GM23338 (cell line): ENCODE results near the gene NAA20. TPM values are rescaled to one million over a fixed set of nuclear protein-coding genes. Genes with fewer than 3 reads are reported as not detected.

ENCODE experiments used
- ATAC-seq: fragments of 200-7000 bp; cut with Tn5 transposase; 3 replicates; pipeline ENCODE4 v1.9.1; 2020
- DNase-seq: peaks from one replicate; pipeline ENCODE4 v3.0.0-alpha.2; 2015; ENCODE audit warnings: low spot score
- H2AFZ ChIP-seq: fragments of 200-600 bp; sonication (generic); 2 replicates; pipeline ENCODE4 v1.8.0; 2016; ENCODE audit warnings: antibody characterized with exemption, mild to moderate bottlenecking, moderate library complexity
- H3F3A ChIP-seq: fragments of 200-600 bp; sonication (generic); replicated peaks from 2 replicates; pipeline ENCODE4 v1.8.0; 2017; ENCODE audit warnings: antibody characterized with exemption, mixed run types, low read depth
- H3K27ac ChIP-seq: fragments of 200-600 bp; sonication (generic); 2 replicates; pipeline ENCODE4 v1.6.1; 2016; ENCODE audit warnings: low read depth
- H3K27me3 ChIP-seq: fragments of 200-600 bp; sonication (generic); 2 replicates; pipeline ENCODE4 v1.8.0; 2016; ENCODE audit warnings: mild to moderate bottlenecking, mixed run types, moderate library complexity; ENCODE audit not compliant: insufficient read depth
- H3K36me3 ChIP-seq: fragments of 200-600 bp; sonication (generic); 2 replicates; pipeline ENCODE4 v1.8.0; 2016; ENCODE audit warnings: mild to moderate bottlenecking; ENCODE audit not compliant: insufficient read depth
- H3K4me1 ChIP-seq: fragments of 200-600 bp; sonication (generic); 2 replicates; pipeline ENCODE4 v1.8.0; 2016; ENCODE audit warnings: mild to moderate bottlenecking, moderate library complexity; ENCODE audit not compliant: insufficient read depth
- H3K4me2 ChIP-seq: fragments of 200-600 bp; sonication (generic); 2 replicates; pipeline ENCODE4 v1.7.1; 2017; ENCODE audit warnings: mixed run types
- H3K4me3 ChIP-seq: fragments of 200-600 bp; sonication (generic); 2 replicates; pipeline ENCODE4 v1.6.1; 2016; ENCODE audit warnings: mixed run types
- H3K79me2 ChIP-seq: fragments of 200-600 bp; sonication (generic); replicated peaks from 2 replicates; pipeline ENCODE4 v1.8.0; 2017; ENCODE audit warnings: mild to moderate bottlenecking; ENCODE audit not compliant: insufficient read depth
- H3K9me2 ChIP-seq: fragments of 200-600 bp; sonication (generic); 2 replicates; pipeline ENCODE4 v1.8.0; 2017; ENCODE audit not compliant: insufficient read depth
- H4K20me1 ChIP-seq: fragments of 200-600 bp; sonication (generic); replicated peaks from 2 replicates; pipeline ENCODE4 v1.8.0; 2017; ENCODE audit warnings: mild to moderate bottlenecking; ENCODE audit not compliant: insufficient read depth
- H3K27ac Mint-ChIP-seq: 2 replicates; pipeline ENCODE4 v1.8.0; 2020; ENCODE audit warnings: inconsistent platforms, mild to moderate bottlenecking, moderate library complexity, mixed read lengths
- H3K27me3 Mint-ChIP-seq: 3 replicates; pipeline ENCODE4 v1.8.0; 2022; ENCODE audit warnings: low read depth, mild to moderate bottlenecking, moderate library complexity, mixed read lengths, inconsistent platforms; ENCODE audit not compliant: insufficient read depth, poor library complexity
- H3K36me3 Mint-ChIP-seq: 3 replicates; pipeline ENCODE4 v1.8.0; 2021; ENCODE audit warnings: low read depth, mild to moderate bottlenecking, inconsistent platforms, moderate library complexity, mixed read lengths
- H3K4me1 Mint-ChIP-seq: 3 replicates; pipeline ENCODE4 v1.8.0; 2020; ENCODE audit warnings: mild to moderate bottlenecking, inconsistent platforms, mixed read lengths
- H3K4me3 Mint-ChIP-seq: 3 replicates; pipeline ENCODE4 v1.8.0; 2021; ENCODE audit warnings: moderate library complexity, mild to moderate bottlenecking, inconsistent platforms, mixed read lengths
- H3K9me3 Mint-ChIP-seq: 3 replicates; pipeline ENCODE4 v1.8.0; 2020; ENCODE audit warnings: moderate library complexity, mild to moderate bottlenecking, inconsistent platforms, mixed read lengths
- CREB1 ChIP-seq: fragments of 250-450 bp; sonication (Bioruptor Pico); IDR thresholded peaks from 2 replicates; pipeline ENCODE4 v1.5.0; 2020; ENCODE audit warnings: low read depth, mild to moderate bottlenecking, moderate library complexity
- EZH2 ChIP-seq: fragments of 200-600 bp; sonication (generic); IDR thresholded peaks from one replicate; pipeline ENCODE4 v1.8.0; 2017; ENCODE audit warnings: antibody characterized with exemption, mild to moderate bottlenecking, low read depth; ENCODE audit not compliant: unreplicated experiment
- EZH2phosphoT487 ChIP-seq: fragments of 200-600 bp; sonication (generic); IDR thresholded peaks from one replicate; pipeline ENCODE4 v1.8.1; 2018; ENCODE audit warnings: antibody characterized with exemption; ENCODE audit not compliant: unreplicated experiment
- NANOG ChIP-seq: IDR thresholded peaks from 2 replicates; pipeline ENCODE4 v1.6.1; 2016; ENCODE audit warnings: antibody characterized with exemption, borderline replicate concordance
- STAT1 ChIP-seq: IDR thresholded peaks from one replicate; pipeline ENCODE4 v1.6.1; 2016; ENCODE audit warnings: antibody characterized with exemption; ENCODE audit not compliant: unreplicated experiment
- ZNF114 ChIP-seq: fragments of 250-450 bp; sonication (Bioruptor Pico); IDR thresholded peaks from 2 replicates; pipeline ENCODE4 v1.5.0; 2020; ENCODE audit warnings: mild to moderate bottlenecking, moderate library complexity
- ZNF331 ChIP-seq: fragments of 250-450 bp; sonication (Bioruptor Pico); IDR thresholded peaks from 2 replicates; pipeline ENCODE4 v1.5.0; 2020; ENCODE audit warnings: low read depth, mild to moderate bottlenecking, moderate library complexity
- long read RNA-seq: library from polyadenylated mRNA; unstranded; transcript quantifications from one replicate; pipeline ENCODE4 v2.0.0, GENCODE V29; 2020; ENCODE audit not compliant: unreplicated experiment
- polyA plus RNA-seq: library from polyadenylated mRNA; unstranded; fragments of >200 nt; fragmentation: Nextera tagmentation; extraction: Ambion mirVana; gene quantifications from 2 replicates; pipeline ENCODE4 v1.2.1, GENCODE V29; 2016
- total RNA-seq: library from RNA; depleted of rRNA; stranded (reverse); fragments of >200 nt; shearing (Covaris generic); gene quantifications from 2 replicates; pipeline ENCODE4 v1.2.3, GENCODE V29; 2014; rRNA removed
- TF ChIP-seq, protein P1 (sequence below): fragments of 250-450 bp; sonication (Bioruptor Pico); IDR thresholded peaks from 2 replicates; pipeline ENCODE4 v1.5.0; 2020; ENCODE audit warnings: mild to moderate bottlenecking, moderate library complexity
- TF ChIP-seq, protein P2 (sequence below): IDR thresholded peaks from one replicate; pipeline ENCODE4 v1.6.1; 2018; ENCODE audit warnings: antibody characterized with exemption; ENCODE audit not compliant: unreplicated experiment
- TF ChIP-seq, protein P3 (sequence below): IDR thresholded peaks from 2 replicates; pipeline ENCODE4 v1.6.1; 2016; ENCODE audit warnings: antibody characterized with exemption
- TF ChIP-seq, protein P4 (sequence below), 2 experiments: fragments of 200-600 bp in 1 of 2; sonication (generic) in 1 of 2; conservative IDR thresholded peaks; 2 replicates each; pipeline versions ENCODE4 v1.5.1 to v1.6.1; 2016 to 2017; ENCODE audit warnings: antibody characterized with exemption in 2 of 2, low read depth in 2 of 2, mild to moderate bottlenecking in 2 of 2, moderate library complexity in 1 of 2

The NAA20 gene, protein sequence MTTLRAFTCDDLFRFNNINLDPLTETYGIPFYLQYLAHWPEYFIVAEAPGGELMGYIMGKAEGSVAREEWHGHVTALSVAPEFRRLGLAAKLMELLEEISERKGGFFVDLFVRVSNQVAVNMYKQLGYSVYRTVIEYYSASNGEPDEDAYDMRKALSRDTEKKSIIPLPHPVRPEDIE
- 28.7 and 29.4 TPM in 2 replicates for total RNA-seq
- 117 and 127 TPM in 2 replicates for polyA plus RNA-seq
- long read RNA-seq, transcript NAA20-202 (6 exons, 1,260 nt) = major isoform, 23 of 27 reads
- long read RNA-seq, partial matches to known transcripts = 1 of 27 reads
- long read RNA-seq, other reads (novel, unspliced or antisense) = 3 of 27 reads

DNA sequence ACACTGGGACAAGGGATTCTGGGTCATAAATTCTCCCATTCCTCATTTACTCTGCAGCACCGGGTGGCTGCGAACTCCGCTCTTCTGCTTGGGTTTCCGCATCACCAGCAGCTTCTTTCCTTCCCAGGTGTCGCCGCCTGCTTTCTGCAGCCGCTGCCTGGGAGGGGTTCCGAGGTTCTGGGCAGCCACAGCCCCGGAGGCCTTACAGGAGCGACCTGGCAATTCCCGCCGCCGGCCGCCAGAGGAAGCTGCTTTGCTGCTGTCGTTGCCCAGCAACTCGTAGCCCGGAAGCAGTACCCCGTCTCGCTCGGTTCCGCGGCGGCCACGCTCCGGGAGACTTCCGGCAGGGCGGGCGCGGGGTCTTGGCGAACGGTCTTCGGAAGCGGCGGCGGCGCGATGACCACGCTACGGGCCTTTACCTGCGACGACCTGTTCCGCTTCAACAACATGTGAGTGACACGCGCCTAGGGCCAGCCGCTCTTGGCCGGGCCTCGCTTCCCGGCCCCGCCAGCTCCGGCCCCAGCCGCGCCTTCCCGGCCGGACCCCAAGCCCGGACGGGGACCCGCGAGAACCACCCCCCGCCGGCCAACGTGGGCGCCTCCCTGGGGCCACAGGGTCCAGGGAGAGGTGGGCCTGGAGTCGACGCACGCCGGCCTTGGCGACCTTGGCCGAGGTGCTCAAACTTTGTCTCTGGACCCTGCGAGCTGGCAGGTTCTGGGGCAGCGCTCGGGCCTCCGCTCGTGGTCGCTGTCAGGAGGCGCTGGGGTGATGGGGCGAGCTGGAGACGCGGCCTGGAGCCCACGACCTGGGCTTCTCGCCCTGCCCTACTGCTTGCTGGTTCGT lies at the start of gene NAA20:
Gene NAA20 (plus strand): TSS at position 362 of the 843 bp plus-strand sequence. CDS start 35 bp downstream, at position 397.
- H3K27ac ChIP-seq = no peak within 1 kb of the TSS; the same call in 1 of the 2 replicates
- H3K27ac Mint-ChIP-seq = peak within 1 kb of the TSS; percentile 86
- peak; percentile 96 for ATAC-seq
- TF ChIP-seq EZH2phosphoT487 (no peak), STAT1 (no peak), NANOG (no peak), ZNF114 (CRISPR knock-in tag) (0 out of 2 replicates have a peak, but pooled peaks have one; percentile 33), EZH2 (no peak), CREB1 (CRISPR knock-in tag) (peak; percentile 48; the same call in 1 of the 2 replicates), ZNF331 (no peak)
- TF ChIP-seq, protein P1, sequence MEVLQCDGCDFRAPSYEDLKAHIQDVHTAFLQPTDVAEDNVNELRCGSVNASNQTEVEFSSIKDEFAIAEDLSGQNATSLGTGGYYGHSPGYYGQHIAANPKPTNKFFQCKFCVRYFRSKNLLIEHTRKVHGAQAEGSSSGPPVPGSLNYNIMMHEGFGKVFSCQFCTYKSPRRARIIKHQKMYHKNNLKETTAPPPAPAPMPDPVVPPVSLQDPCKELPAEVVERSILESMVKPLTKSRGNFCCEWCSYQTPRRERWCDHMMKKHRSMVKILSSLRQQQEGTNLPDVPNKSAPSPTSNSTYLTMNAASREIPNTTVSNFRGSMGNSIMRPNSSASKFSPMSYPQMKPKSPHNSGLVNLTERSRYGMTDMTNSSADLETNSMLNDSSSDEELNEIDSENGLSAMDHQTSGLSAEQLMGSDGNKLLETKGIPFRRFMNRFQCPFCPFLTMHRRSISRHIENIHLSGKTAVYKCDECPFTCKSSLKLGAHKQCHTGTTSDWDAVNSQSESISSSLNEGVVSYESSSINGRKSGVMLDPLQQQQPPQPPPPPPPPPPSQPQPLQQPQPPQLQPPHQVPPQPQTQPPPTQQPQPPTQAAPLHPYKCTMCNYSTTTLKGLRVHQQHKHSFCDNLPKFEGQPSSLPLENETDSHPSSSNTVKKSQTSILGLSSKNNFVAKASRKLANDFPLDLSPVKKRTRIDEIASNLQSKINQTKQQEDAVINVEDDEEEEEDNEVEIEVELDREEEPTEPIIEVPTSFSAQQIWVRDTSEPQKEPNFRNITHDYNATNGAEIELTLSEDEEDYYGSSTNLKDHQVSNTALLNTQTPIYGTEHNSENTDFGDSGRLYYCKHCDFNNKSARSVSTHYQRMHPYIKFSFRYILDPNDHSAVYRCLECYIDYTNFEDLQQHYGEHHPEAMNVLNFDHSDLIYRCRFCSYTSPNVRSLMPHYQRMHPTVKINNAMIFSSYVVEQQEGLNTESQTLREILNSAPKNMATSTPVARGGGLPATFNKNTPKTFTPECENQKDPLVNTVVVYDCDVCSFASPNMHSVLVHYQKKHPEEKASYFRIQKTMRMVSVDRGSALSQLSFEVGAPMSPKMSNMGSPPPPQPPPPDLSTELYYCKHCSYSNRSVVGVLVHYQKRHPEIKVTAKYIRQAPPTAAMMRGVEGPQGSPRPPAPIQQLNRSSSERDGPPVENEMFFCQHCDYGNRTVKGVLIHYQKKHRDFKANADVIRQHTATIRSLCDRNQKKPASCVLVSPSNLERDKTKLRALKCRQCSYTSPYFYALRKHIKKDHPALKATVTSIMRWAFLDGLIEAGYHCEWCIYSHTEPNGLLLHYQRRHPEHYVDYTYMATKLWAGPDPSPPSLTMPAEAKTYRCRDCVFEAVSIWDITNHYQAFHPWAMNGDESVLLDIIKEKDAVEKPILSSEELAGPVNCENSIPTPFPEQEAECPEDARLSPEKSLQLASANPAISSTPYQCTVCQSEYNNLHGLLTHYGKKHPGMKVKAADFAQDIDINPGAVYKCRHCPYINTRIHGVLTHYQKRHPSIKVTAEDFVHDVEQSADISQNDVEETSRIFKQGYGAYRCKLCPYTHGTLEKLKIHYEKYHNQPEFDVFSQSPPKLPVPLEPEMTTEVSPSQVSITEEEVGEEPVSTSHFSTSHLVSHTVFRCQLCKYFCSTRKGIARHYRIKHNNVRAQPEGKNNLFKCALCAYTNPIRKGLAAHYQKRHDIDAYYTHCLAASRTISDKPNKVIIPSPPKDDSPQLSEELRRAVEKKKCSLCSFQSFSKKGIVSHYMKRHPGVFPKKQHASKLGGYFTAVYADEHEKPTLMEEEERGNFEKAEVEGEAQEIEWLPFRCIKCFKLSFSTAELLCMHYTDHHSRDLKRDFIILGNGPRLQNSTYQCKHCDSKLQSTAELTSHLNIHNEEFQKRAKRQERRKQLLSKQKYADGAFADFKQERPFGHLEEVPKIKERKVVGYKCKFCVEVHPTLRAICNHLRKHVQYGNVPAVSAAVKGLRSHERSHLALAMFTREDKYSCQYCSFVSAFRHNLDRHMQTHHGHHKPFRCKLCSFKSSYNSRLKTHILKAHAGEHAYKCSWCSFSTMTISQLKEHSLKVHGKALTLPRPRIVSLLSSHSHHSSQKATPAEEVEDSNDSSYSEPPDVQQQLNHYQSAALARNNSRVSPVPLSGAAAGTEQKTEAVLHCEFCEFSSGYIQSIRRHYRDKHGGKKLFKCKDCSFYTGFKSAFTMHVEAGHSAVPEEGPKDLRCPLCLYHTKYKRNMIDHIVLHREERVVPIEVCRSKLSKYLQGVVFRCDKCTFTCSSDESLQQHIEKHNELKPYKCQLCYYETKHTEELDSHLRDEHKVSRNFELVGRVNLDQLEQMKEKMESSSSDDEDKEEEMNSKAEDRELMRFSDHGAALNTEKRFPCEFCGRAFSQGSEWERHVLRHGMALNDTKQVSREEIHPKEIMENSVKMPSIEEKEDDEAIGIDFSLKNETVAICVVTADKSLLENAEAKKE = no peak
- TF ChIP-seq, protein P2, sequence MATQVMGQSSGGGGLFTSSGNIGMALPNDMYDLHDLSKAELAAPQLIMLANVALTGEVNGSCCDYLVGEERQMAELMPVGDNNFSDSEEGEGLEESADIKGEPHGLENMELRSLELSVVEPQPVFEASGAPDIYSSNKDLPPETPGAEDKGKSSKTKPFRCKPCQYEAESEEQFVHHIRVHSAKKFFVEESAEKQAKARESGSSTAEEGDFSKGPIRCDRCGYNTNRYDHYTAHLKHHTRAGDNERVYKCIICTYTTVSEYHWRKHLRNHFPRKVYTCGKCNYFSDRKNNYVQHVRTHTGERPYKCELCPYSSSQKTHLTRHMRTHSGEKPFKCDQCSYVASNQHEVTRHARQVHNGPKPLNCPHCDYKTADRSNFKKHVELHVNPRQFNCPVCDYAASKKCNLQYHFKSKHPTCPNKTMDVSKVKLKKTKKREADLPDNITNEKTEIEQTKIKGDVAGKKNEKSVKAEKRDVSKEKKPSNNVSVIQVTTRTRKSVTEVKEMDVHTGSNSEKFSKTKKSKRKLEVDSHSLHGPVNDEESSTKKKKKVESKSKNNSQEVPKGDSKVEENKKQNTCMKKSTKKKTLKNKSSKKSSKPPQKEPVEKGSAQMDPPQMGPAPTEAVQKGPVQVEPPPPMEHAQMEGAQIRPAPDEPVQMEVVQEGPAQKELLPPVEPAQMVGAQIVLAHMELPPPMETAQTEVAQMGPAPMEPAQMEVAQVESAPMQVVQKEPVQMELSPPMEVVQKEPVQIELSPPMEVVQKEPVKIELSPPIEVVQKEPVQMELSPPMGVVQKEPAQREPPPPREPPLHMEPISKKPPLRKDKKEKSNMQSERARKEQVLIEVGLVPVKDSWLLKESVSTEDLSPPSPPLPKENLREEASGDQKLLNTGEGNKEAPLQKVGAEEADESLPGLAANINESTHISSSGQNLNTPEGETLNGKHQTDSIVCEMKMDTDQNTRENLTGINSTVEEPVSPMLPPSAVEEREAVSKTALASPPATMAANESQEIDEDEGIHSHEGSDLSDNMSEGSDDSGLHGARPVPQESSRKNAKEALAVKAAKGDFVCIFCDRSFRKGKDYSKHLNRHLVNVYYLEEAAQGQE = no peak
- TF ChIP-seq, protein P3, sequence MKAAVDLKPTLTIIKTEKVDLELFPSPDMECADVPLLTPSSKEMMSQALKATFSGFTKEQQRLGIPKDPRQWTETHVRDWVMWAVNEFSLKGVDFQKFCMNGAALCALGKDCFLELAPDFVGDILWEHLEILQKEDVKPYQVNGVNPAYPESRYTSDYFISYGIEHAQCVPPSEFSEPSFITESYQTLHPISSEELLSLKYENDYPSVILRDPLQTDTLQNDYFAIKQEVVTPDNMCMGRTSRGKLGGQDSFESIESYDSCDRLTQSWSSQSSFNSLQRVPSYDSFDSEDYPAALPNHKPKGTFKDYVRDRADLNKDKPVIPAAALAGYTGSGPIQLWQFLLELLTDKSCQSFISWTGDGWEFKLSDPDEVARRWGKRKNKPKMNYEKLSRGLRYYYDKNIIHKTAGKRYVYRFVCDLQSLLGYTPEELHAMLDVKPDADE = peak; percentile 65; the same call in 1 of the 2 replicates
- TF ChIP-seq, protein P4, sequence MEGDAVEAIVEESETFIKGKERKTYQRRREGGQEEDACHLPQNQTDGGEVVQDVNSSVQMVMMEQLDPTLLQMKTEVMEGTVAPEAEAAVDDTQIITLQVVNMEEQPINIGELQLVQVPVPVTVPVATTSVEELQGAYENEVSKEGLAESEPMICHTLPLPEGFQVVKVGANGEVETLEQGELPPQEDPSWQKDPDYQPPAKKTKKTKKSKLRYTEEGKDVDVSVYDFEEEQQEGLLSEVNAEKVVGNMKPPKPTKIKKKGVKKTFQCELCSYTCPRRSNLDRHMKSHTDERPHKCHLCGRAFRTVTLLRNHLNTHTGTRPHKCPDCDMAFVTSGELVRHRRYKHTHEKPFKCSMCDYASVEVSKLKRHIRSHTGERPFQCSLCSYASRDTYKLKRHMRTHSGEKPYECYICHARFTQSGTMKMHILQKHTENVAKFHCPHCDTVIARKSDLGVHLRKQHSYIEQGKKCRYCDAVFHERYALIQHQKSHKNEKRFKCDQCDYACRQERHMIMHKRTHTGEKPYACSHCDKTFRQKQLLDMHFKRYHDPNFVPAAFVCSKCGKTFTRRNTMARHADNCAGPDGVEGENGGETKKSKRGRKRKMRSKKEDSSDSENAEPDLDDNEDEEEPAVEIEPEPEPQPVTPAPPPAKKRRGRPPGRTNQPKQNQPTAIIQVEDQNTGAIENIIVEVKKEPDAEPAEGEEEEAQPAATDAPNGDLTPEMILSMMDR (conservative IDR thresholded peaks at IDR 0.05; ENCODE audit: low read depth in 2 of 2) = peak; percentile 39 to 56

More for the DNA sequence above, at the start of gene NAA20:
- H3K36me3 ChIP-seq = no peaks in the 10 kb centered on the region
- no peaks in the 10 kb centered on the region for H3F3A ChIP-seq
- H3K4me3 ChIP-seq = peak within 1 kb of the TSS; percentile 87
- DNase-seq = peak; percentile 97
- H3K4me1 ChIP-seq = peaks cover 9% of the 10 kb centered on the region
- H3K27me3 ChIP-seq = no peaks in the 10 kb centered on the region
- H3K9me2 ChIP-seq = no peaks in the 10 kb centered on the region
- H4K20me1 ChIP-seq = peaks cover 11% of the 10 kb centered on the region
- Mint-ChIP-seq H3K4me1 (peaks cover 25% of the 10 kb centered on the region), H3K9me3 (no peaks in the 10 kb centered on the region), H3K36me3 (peaks cover 5% of the 10 kb centered on the region; the same call in 2 of the 3 replicates), H3K27me3 (peaks cover 13% of the 10 kb centered on the region), H3K4me3 (peak within 1 kb of the TSS; percentile 90)
- H3K79me2 ChIP-seq = peaks cover 44% of the 10 kb centered on the region
- peak within 1 kb of the TSS; percentile 97 for H2AFZ ChIP-seq
- peak within 1 kb of the TSS; percentile 96 for H3K4me2 ChIP-seq
